ENCODE measurements around the gene ZNF862.

Gene ZNF862

DNA sequence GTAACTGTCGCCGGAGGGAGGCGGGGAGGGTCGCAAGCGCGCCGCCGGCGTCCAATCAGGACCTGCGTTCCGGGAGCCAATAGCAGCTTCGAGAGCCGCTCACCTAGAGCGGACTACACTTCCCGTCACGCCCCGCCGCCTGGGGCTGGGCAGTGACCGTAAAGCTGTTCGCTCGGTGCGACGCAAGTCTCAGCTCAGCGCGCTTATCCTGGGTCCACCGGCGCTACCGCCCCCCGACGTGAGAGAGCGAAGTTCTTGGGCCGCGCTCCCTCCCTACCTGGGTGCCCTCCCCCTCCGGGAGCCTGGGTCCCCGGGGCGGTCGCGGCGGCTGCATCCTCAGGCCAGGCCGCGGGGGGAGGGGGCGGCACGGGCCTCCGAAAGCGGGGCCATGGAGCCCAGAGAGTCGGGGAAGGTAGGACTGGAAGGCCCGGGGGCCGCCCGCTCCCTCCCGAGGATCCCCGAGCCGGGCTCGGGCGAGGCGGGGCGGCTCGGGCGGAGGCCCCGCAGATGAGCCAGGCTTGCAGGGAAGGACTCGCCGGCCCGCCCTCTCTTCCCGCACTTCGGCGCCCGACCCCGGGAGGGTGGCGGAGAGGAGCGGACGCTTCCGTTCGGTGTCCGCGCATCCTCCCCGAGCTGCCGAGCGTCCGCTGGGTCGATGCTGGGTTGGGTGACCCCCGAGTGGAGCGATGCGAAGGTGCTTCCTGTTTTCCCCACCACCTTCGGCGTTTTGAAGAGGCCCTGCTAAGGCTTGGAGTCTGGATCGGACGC is at the start of gene ZNF862:
TSS of gene ZNF862 (plus strand) at position 152 of the 768 bp plus-strand sequence. CDS start at position 389, 237 bp downstream.
- peak; percentile 71 to 99 (median 94) for DNase-seq

DNA sequence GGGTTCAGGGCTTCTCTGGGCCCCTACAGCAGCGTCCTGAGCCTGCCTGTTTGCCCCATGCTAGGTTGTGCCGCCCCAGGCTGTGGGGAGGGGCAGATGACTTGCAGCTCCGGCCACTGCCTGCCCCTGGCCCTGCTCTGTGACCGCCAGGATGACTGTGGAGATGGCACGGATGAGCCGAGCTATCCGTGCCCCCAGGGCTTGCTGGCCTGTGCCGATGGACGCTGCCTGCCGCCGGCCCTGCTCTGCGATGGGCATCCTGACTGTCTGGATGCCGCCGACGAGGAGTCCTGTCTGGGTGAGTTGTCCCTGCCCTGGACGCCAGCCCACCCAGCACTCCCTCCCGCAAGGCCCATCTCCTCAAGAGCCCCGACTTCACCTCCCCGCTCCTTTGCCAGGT is 49.1 kb upstream of the ZNF862 start:
- DNase-seq, result no peak

GRCh38 chr7:149790146-149790548 is 48.0 kb upstream of the ZNF862 start:
- DNase-seq, result peak in 3 of 14 donors; percentile 6 to 38 (median 21)

- no peak for DNase-seq
Observed at GRCh38 chr7:149790754-149791360, 47.3 kb upstream of the ZNF862 start.

GRCh38 chr7:149791411-149792219 is 46.6 kb upstream of the ZNF862 start:
- DNase-seq, result no peak

DNA sequence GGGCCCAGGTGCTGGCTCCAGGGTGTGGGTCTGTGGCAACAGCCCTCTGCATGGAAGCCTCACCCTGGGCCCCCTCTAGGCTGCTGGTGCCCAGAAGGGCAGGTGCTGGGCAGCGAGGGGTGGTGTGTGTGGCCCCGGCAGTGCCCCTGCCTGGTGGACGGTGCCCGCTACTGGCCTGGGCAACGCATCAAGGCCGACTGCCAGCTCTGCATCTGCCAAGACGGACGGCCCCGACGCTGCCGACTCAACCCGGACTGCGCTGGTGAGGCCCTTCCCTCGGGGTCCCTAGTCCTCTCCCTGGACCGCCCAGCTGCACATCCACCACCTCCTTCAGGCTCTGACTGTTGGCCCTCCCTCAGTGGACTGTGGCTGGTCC is 46.0 kb upstream of the ZNF862 start:
- no peak for DNase-seq

DNA sequence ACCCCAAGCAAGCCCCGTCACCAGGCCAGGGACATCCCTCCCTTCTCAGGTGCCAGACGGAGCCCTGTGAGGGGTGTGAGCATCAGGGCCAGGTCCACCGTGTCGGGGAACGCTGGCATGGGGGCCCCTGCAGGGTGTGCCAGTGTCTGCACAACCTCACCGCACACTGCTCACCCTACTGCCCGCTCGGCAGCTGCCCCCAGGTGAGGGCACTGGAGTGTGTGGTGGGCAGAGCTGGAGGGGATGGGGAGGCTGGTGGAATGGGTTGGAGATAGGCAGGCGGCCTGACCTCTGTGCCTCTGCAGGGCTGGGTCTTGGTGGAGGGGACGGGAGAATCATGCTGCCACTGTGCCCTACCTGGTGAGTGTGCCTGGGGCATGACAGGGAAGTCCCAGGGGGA is 44.9 kb upstream of the ZNF862 start:
- DNase-seq, result no peak

DNA sequence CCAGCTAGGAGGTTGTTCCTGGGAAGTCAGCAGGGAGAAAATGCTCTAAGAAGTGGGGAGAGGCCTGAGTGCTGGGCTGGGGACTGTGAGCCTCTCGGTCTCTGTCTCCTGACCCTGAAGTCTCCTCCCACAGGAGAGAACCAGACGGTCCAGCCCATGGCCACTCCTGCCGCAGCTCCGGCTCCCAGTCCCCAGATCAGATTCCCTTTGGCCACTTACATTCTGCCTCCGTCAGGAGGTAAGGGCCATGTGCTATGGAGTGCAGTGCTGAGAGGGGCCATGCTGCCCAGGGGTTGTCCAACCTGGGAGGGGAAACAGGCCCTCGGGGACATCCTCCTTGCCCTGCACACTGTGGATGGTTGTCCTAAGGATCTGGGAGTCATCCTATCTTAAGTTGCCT is 43.5 kb upstream of the ZNF862 start:
- no peak for DNase-seq

GRCh38 chr7:149795126-149795525 is 43.0 kb upstream of the ZNF862 start:
- no peak for DNase-seq

GRCh38 chr7:149796287-149796860 is 41.8 kb upstream of the ZNF862 start:
- DNase-seq, result no peak

GRCh38 chr7:149797771-149798170 is 40.4 kb upstream of the ZNF862 start:
- DNase-seq, result no peak

DNA sequence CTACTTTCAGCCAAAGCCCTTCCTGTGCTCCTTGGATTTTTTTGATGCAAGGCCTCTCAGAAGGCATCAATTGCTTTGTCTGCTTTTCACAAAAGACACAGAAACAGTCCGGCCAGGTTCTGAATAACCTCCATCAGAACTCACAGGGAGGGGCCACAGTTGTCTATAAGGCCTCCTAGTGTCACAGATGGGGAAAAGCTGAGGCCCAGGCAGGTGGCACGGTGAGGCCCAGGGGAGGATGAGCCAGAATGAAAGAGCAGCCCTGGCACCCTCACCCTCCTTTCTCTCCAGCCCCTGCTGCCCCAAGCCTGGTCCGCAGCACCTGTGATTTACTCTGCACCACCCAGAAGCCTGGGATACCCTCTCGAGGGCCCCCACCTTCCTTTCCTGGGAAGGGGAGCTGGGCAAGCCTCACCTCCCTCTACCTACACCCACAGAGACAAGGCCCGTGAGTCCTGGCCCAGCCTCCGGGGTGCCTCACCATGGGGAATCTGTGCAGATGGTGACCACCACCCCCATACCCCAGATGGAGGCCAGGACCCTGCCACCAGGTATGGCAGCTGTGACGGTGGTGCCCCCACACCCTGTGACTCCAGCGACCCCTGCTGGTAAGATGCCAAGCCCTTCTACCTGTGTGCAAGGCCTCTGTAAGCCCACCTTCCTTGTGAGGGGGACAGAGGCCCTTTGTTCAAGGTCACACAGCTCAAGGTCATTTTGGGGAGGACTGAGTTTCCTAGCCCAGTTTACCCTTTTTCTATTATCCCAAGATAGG is 38.6 kb upstream of the ZNF862 start:
- DNase-seq, result peak in 1 of 14 donors; percentile 4

GRCh38 chr7:149800169-149800555 is 38.0 kb upstream of the ZNF862 start:
- DNase-seq, result no peak

DNA sequence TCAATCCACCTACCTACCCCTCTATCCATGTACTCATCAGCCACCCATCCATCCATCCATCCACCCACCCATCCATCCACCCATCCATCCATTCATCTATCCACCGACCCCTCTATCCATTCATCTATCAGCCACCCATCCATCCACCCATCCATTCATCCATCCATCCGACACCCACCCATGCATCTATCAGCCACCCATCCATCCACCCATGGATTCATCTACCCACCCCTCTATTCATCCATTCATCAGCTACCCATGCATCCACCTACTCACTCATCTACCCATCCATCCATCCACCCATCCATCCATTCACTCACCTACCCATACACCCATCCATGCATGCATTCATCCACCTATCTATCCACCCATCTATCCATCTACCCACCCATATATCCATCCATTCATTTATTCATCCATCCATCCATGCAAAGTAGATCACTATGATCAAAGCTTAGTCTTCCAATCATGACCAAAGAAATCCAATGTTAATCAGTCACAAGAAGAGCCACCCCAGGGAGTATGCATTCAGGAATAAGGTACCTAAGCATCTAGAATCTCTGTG is 37.1 kb upstream of the ZNF862 start:
- DNase-seq, result no peak

DNA sequence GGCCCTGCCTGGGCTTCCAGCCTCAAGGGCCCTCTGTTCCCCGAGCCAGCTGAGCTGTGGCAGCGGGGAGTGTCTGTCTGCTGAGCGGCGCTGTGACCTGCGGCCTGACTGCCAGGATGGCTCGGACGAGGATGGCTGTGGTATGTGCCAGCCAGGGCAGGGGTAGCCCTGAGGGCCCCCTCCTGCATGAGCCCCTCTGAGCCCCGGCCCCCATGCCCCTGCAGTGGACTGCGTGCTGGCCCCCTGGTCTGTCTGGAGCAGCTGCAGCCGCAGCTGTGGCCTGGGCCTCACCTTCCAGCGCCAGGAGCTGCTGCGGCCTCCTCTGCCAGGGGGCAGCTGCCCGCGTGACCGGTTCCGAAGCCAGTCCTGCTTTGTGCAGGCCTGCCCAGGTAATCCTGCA is 36.4 kb upstream of the ZNF862 start:
- DNase-seq, result no peak

GRCh38 chr7:149802966-149803365 is 35.2 kb upstream of the ZNF862 start:
- no peak for DNase-seq

- no peak for DNase-seq
Observed at GRCh38 chr7:149803551-149804074, 34.6 kb upstream of the ZNF862 start.

- DNase-seq, result no peak
Observed at GRCh38 chr7:149804106-149804505, 34.1 kb upstream of the ZNF862 start.

GRCh38 chr7:149806726-149807125 is 31.4 kb upstream of the ZNF862 start:
- no peak for DNase-seq

DNA sequence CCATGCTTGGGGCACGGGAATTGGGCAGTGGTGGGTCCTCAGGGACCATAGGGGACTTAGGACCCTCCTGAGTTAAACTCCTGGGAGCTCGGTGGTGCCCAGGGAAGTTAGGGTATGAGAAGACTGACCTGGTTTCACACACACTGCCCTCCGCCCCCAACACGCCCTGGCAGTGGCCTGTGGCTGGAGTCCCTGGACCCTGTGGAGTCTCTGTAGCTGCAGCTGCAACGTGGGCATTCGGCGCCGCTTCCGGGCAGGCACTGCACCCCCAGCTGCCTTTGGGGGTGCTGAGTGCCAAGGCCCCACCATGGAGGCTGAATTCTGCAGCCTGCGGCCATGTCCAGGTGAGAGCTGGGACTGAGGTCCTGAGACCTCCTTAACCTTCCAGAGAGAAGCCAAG is 29.9 kb upstream of the ZNF862 start:
- no peak for DNase-seq

DNA sequence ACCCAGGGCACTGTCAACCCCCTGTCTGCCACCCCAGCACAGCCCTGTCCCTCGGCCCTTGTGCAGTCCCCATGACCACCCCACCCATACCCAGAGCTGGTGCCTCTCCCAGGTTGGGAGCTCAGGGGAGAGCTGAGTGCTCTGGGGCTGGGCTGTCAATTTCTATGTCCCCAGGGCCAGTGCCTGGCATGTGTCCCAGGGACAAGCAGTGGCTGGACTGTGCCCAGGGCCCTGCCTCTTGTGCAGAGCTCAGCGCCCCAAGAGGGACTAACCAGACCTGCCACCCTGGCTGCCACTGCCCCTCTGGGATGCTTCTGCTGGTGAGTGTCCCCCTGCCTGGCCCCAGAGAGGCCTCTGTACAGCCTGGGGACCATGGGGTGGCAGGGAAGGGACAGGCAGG is 29.0 kb upstream of the ZNF862 start:
- DNase-seq, result peak in 2 of 14 donors; percentile 3 to 29

DNA sequence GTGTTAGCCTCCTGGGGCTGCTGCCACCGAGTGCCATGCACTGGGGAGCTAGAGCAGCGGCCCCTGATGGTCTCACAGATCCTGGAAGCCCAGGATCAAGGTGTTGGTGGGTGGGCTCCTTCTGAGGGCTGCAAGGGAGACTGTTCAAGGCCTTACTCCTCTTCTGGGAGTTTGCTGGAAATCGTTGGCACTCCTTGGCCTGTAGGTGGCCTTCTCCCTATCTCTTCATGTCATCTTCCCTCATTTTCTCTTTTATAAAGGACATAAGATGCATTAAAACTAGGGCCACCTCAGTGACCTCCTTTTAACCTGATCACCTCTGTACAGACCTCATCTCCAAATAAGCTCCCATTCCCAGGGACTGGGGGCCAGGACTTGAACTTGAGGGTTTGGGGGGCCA is 27.0 kb upstream of the ZNF862 start:
- no peak for DNase-seq
